ENCODE measurements around the gene DOC2B. TPM values are rescaled to one million over a fixed set of nuclear protein-coding genes. Genes with fewer than 3 reads are reported as not detected.

DOC2B gene
- total and polyA plus RNA-seq, 2 of the 8 experiments (the other 6 are each of a cell fraction or from before 2014, with no cell fraction given), result 1.3 to 3.3 TPM

DNA sequence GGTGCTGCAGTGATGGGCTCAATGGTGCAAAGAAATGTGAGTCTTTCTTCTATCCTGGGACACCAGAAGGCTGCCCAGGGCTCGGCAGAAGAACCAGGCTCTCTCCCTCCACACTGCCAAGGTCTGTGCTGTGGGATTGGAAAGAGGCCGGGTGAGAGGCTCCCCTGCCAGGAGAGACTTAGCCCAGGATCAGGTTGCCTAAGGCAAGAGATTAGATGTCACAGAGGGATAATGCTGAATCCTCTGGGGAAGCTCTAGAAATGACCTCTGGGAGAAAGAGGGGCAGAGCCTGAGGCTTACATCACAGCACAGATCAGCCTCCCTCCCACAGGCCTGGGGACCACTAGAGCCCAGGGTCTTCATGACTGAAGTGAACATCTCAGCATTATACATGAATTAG is 5.7 kb upstream of the DOC2B start:
- Histone ChIP-seq H2BK5ac (ENCODE audit: low read depth, low read length) (no peak overlapping the region), H3K14ac (ENCODE audit: insufficient read length) (no peak overlapping the region), H2BK12ac (ENCODE audit: low read depth, low read length) (no peak overlapping the region), H3K4me1 (replicated peaks in 1 of 4; ENCODE audit: control insufficient read depth in 3 of 4, insufficient read depth in 4 of 4, low read length in 3 of 4) (peaks cover 1 to 10% (median 6%) of the 10 kb centered on the region in 4 experiments), H3K36me3 (ENCODE audit: control insufficient read depth in 2 of 4, insufficient read depth in 4 of 4, low read length in 3 of 4) (no peaks in the 10 kb centered on the region), H3K18ac (ENCODE audit: extremely low read depth, low read length) (no peak overlapping the region), H3K27me3 (replicated peaks in 1 of 4; ENCODE audit: control insufficient read depth in 3 of 4, extremely low read depth in 1 of 4, insufficient read depth in 3 of 4, low read length in 3 of 4) (peaks cover 2 to 23% (median 12%) of the 10 kb centered on the region in 4 experiments), H3K79me1 (ENCODE audit: low read depth, low read length) (no peaks in the 10 kb centered on the region), H3K4me2 (ENCODE audit: insufficient read depth in 1 of 2, low read depth in 2 of 2, low read length in 2 of 2) (no peak overlapping the region), H2AFZ (ENCODE audit: low read length) (no peak overlapping the region), H3K56ac (replicated peaks; ENCODE audit: insufficient read length, low read depth, low read length) (no peak overlapping the region), H3K9me3 (ENCODE audit: insufficient read depth in 2 of 2, low read depth in 1 of 2, low read length in 1 of 2) (no peaks in the 10 kb centered on the region), H4K5ac (ENCODE audit: insufficient read length, low read depth, low read length) (no peak overlapping the region), H3K23ac (ENCODE audit: insufficient read length) (no peak overlapping the region), H4K20me1 (replicated peaks in 1 of 2; ENCODE audit: control insufficient read depth in 1 of 2, insufficient read depth in 2 of 2, low read length in 2 of 2) (no peaks in the 10 kb centered on the region), H2BK15ac (ENCODE audit: low read length) (no peak overlapping the region), H3K79me2 (ENCODE audit: control insufficient read depth in 1 of 2, insufficient read depth in 2 of 2, low read length in 2 of 2) (no peaks in the 10 kb centered on the region), H3K23me2 (ENCODE audit: low read depth, low read length) (no peaks in the 10 kb centered on the region), H4K91ac (replicated peaks; ENCODE audit: insufficient read length, low read length) (no peak overlapping the region), H3K4ac (replicated peaks; ENCODE audit: insufficient read length, low read depth, low read length) (no peak overlapping the region), H2AK5ac (ENCODE audit: low read depth, low read length) (no peak overlapping the region), H4K8ac (ENCODE audit: extremely low read depth, insufficient read depth, low read length) (no peak overlapping the region), H2BK20ac (ENCODE audit: low read length) (no peak overlapping the region), H3K9ac (replicated peaks in 1 of 4; ENCODE audit: extremely low read depth in 1 of 4, low read depth in 3 of 4, low read length in 3 of 4) (no peak overlapping the region), H3K4me3 (ENCODE audit: extremely low read depth in 1 of 4, insufficient read depth in 2 of 4, low read depth in 3 of 4, low read length in 4 of 4) (no peak overlapping the region), H2BK120ac (replicated peaks; ENCODE audit: low read depth, low read length) (no peak overlapping the region), H3K27ac (ENCODE audit: low read depth, low read length) (no peak overlapping the region)
- ChIA-PET CTCF (ENCODE audit: partially characterized antibody) (interaction anchor here (0.6 kb wide), 1 partner anchor 200 kb away, joined by 3 read pairs; no protein-coding TSS in a partner anchor), POLR2A (ENCODE audit: partially characterized antibody) (no interaction called here)
- 83% methylated on average over 2 of the region's 2 CpGs; no CpG with 5 or more reads in 1 of the 2 experiments for WGBS, 2 experiments (ENCODE audit: extremely low coverage in 1 of 2, insufficient coverage in 1 of 2, insufficient read length in 1 of 2, insufficient replicate concordance in 2 of 2, low coverage in 1 of 2, low lambda C conversion rate in 2 of 2, missing lambda C conversion rate in 1 of 2)
- DNase-seq (ENCODE audit: low read depth in 1 of 2, low spot score in 2 of 2), result no peak
- TF ChIP-seq CREB1 (IDR thresholded peaks at IDR 0.05) (no peak), RXRA (IDR thresholded peaks at IDR 0.05; ENCODE audit: insufficient read depth, low read depth, low read length) (no peak), CBX5 (IDR thresholded peaks at IDR 0.05; ENCODE audit: low read depth, low read length) (no peak), TBP (IDR thresholded peaks at IDR 0.05; ENCODE audit: low read depth, low read length) (no peak), CTBP2 (IDR thresholded peaks at IDR 0.05; ENCODE audit: borderline replicate concordance, insufficient read depth, insufficient read length, low read length) (no peak), BCL11A (IDR thresholded peaks at IDR 0.05; ENCODE audit: low read depth in 2 of 2, low read length in 2 of 2) (no peak), RFX5 (IDR thresholded peaks at IDR 0.05; ENCODE audit: borderline replicate concordance, low read depth, low read length) (no peak)
- FAIRE-seq, result no peak

Data from H1 (cell line).